Smooth muscle cell (in vitro differentiated cells): ENCODE measurements around the gene SINHCAF. TPM values are rescaled to one million over a fixed set of nuclear protein-coding genes. Genes with fewer than 3 reads are reported as not detected.

Experiments used
- DNase-seq: peaks from one replicate; lab custom pipeline; 2025; ENCODE audit not compliant: unreplicated experiment; lab: John Stamatoyannopoulos, UW
- H2AFZ ChIP-seq: fragments of 200-600 bp; sonication (generic); 2 replicates; pipeline ENCODE4 v1.6.0; 2016; ENCODE audit warnings: antibody characterized with exemption, low read depth, mild to moderate bottlenecking
- H3F3A ChIP-seq: fragments of 200-600 bp; sonication (generic); 2 replicates; pipeline ENCODE4 v1.6.0; 2017; ENCODE audit warnings: antibody characterized with exemption, low read depth
- H3K27ac ChIP-seq: fragments of 200-600 bp; sonication (generic); 2 replicates; pipeline ENCODE4 v1.5.1; 2016; ENCODE audit warnings: low read depth, mild to moderate bottlenecking
- H3K27me3 ChIP-seq: fragments of 200-600 bp; sonication (generic); 2 replicates; pipeline ENCODE4 v1.6.1; 2016; ENCODE audit warnings: low read depth, mild to moderate bottlenecking
- H3K36me3 ChIP-seq: fragments of 200-600 bp; sonication (generic); 2 replicates; pipeline ENCODE4 v1.5.1; 2016; ENCODE audit warnings: low read depth
- H3K4me1 ChIP-seq: fragments of 200-600 bp; sonication (generic); 2 replicates; pipeline ENCODE4 v1.5.1; 2016; ENCODE audit warnings: low read depth
- H3K4me2 ChIP-seq: fragments of 200-600 bp; sonication (generic); 2 replicates; pipeline ENCODE4 v1.6.0; 2016; ENCODE audit warnings: mild to moderate bottlenecking
- H3K4me3 ChIP-seq: fragments of 200-600 bp; sonication (generic); 2 replicates; pipeline ENCODE4 v1.5.1; 2016; ENCODE audit warnings: mild to moderate bottlenecking
- H3K79me2 ChIP-seq: fragments of 200-600 bp; sonication (generic); 2 replicates; pipeline ENCODE4 v1.6.0; 2016; ENCODE audit warnings: low read depth, mild to moderate bottlenecking
- H3K9ac ChIP-seq: fragments of 200-600 bp; sonication (generic); 2 replicates; pipeline ENCODE4 v1.6.0; 2016; ENCODE audit warnings: low read depth
- H3K9me3 ChIP-seq: fragments of 200-600 bp; sonication (generic); replicated peaks from 2 replicates; pipeline ENCODE4 v1.5.1; 2016; ENCODE audit warnings: low read depth
- H4K20me1 ChIP-seq: fragments of 200-600 bp; sonication (generic); 2 replicates; pipeline ENCODE4 v1.6.0; 2016; ENCODE audit warnings: low read depth
- WGBS: methylation state at CpG from one replicate; pipeline ENCODE4 v1.1.7; 2016; ENCODE audit warnings: low lambda C conversion rate; 5-methylcytosine and 5-hydroxymethylcytosine counted together
- polyA plus RNA-seq: library from polyadenylated mRNA; unstranded; fragments of >200 nt; fragmentation: Nextera tagmentation; extraction: Ambion mirVana; gene quantifications from 2 replicates; pipeline ENCODE4 v1.2.1, GENCODE V29; 2016
- total RNA-seq: library from RNA; depleted of rRNA; stranded (reverse); fragments of >200 nt; gene quantifications from 2 replicates; pipeline ENCODE4 v1.2.3, GENCODE V29; 2014
- TF ChIP-seq, protein P1 (sequence below): fragments of 200-600 bp; sonication (generic); IDR thresholded peaks from 2 replicates; pipeline ENCODE4 v1.5.1; 2017; ENCODE audit warnings: borderline replicate concordance, mild to moderate bottlenecking, antibody characterized with exemption; ENCODE audit not compliant: insufficient read depth, poor library complexity, severe bottlenecking

Gene SINHCAF
- total and polyA plus RNA-seq, 2 experiments from 2014 or later: 41.6 to 101 TPM

DNA sequence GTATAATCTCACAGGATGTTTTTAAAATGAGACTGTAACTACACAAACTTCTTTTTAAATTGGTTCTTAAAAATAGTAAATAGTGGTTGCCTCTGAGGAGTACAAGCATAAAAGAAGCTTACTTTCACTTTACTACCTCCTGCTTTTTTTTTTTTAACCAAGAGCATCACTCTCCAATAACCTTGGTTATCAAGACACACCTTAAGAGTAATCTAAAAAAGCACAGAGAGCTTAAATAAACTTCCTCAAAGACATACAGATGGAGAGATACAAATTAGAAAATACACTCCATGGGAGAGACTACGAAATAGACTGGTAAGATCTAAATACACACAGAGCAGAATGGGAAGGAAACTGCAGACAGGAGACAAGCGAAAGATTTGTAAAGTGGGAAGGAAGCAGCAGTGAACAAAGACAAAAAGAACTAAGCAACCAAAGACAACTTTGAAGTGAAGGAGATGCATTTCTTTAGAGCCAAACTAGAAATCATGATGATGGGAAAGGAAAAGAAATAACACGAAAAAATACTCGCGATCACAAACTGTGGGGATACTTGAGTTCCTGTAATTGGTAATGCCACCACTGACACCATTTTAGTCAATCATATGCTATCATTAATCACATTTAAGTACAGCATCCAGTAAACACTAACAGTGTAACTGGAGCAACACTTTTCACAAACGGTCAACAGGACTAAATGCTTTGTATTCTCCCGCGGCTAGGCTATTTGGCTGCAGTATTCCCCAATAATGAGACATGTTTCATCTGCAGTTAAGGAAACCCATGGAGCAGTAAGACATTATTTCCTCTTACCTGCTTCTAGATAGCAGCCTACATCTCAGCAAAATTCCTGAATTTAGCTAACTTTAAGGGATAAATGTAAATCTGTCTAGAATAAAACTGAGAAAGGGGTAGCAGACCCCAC is 8.2 kb downstream of the SINHCAF start:
- no peaks in the 10 kb centered on the region for H3K36me3 ChIP-seq
- H3K4me2 ChIP-seq: peak overlapping the region; percentile 83
- H4K20me1 ChIP-seq: peaks cover 99% of the 10 kb centered on the region
- peak overlapping the region; percentile 48 for H3K4me3 ChIP-seq
- TF ChIP-seq, protein P1, sequence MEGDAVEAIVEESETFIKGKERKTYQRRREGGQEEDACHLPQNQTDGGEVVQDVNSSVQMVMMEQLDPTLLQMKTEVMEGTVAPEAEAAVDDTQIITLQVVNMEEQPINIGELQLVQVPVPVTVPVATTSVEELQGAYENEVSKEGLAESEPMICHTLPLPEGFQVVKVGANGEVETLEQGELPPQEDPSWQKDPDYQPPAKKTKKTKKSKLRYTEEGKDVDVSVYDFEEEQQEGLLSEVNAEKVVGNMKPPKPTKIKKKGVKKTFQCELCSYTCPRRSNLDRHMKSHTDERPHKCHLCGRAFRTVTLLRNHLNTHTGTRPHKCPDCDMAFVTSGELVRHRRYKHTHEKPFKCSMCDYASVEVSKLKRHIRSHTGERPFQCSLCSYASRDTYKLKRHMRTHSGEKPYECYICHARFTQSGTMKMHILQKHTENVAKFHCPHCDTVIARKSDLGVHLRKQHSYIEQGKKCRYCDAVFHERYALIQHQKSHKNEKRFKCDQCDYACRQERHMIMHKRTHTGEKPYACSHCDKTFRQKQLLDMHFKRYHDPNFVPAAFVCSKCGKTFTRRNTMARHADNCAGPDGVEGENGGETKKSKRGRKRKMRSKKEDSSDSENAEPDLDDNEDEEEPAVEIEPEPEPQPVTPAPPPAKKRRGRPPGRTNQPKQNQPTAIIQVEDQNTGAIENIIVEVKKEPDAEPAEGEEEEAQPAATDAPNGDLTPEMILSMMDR: no peak
- no peaks in the 10 kb centered on the region for H3F3A ChIP-seq
- no peak overlapping the region for H2AFZ ChIP-seq
- DNase-seq: no peak
- no peaks in the 10 kb centered on the region for H3K9me3 ChIP-seq
- no peaks in the 10 kb centered on the region for H3K27me3 ChIP-seq
- H3K79me2 ChIP-seq: peaks cover 100% of the 10 kb centered on the region
- peaks cover 51% of the 10 kb centered on the region for H3K4me1 ChIP-seq
- 47% methylated on average over 8 of the region's 8 CpGs for WGBS
- H3K9ac ChIP-seq: peak overlapping the region; percentile 66
- peak overlapping the region; percentile 54 for H3K27ac ChIP-seq

DNA sequence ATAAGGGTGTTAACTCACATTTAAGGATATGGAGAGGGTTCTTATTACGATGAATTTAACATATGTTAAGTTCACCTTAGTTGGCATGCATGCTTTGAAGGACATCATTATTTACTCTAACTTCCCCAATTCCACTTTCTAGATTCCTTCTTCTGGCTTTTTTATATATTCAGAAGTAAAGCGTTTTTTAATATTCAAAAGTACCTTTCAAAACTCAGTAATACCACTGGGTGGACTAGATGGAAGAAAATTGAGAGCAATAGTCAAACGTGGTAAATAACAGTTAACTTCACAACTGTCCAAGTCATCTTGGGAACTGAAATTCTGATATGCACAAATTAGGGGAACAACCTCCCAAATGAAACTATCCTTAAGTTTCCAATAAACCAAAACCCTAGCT is 9.1 kb downstream of the SINHCAF start:
- Histone ChIP-seq H3K4me1 (peaks cover 42% of the 10 kb centered on the region), H3K79me2 (peaks cover 100% of the 10 kb centered on the region), H3K9ac (peak overlapping the region; percentile 66), H3K27me3 (no peaks in the 10 kb centered on the region), H3K36me3 (no peaks in the 10 kb centered on the region), H3K4me3 (peak overlapping the region; percentile 48), H2AFZ (no peak overlapping the region), H4K20me1 (peaks cover 99% of the 10 kb centered on the region), H3K9me3 (no peaks in the 10 kb centered on the region), H3K27ac (peak overlapping the region; percentile 54), H3K4me2 (peak overlapping the region; percentile 83), H3F3A (no peaks in the 10 kb centered on the region)
- TF ChIP-seq, protein P1: no peak
- DNase-seq: no peak
- 56% methylated on average over 3 of the region's 3 CpGs for WGBS

DNA sequence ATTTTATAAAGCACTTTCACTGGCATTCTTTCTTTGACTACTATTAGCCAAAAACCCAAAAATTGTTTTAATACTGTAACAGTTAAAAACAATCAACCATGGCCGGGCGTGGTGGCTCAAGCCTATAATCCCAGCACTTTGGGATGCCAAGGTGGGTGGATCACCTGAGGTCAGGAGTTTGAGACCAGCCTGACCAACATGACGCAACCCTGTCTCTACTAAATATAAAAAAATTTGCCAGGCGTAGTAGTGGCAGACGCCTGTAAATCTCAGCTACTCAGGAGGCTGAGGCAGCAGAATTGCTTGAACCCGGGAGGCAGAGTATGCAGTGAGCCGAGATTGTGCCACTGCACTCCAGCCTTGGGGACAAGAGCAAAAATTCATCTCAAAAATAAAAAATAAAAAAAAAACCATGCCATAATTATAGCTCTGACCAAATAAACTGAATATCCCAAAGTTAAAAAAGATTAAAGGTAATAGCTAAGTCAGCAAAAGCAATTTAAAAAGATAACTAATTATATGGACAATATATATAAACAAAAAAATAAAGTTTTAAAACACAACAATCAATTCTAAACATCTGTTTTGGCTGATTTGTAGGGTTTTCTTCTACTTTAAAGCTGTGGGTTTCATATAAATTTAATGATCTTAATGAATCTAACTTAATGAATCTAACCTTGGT is 10.0 kb downstream of the SINHCAF start:
- Histone ChIP-seq H4K20me1 (peaks cover 99% of the 10 kb centered on the region), H3K4me3 (no peak overlapping the region), H3F3A (no peaks in the 10 kb centered on the region), H3K4me1 (peaks cover 33% of the 10 kb centered on the region), H3K36me3 (no peaks in the 10 kb centered on the region), H3K27ac (peak overlapping the region; percentile 2), H3K79me2 (peaks cover 100% of the 10 kb centered on the region), H2AFZ (no peak overlapping the region), H3K9ac (no peak overlapping the region), H3K27me3 (no peaks in the 10 kb centered on the region), H3K9me3 (no peaks in the 10 kb centered on the region), H3K4me2 (no peak overlapping the region)
- WGBS: 54% methylated on average over 7 of the region's 7 CpGs
- no peak for DNase-seq
- TF ChIP-seq, protein P1: no peak
